HCT116 (cell line): ENCODE data around the gene BRK1.

ENCODE experiments used
- CTCF ChIP-seq, 3 experiments: fragments of 200-600 bp in 1 of 3; sonication (generic) in 1 of 3; IDR thresholded peaks in 2 of 3; conservative IDR thresholded peaks in 1 of 3; 2 replicates each; pipeline ENCODE4 v1.5.1; 2012 to 2017; ENCODE audit warnings: low read depth in 2 of 3, low read length in 2 of 3, antibody characterized with exemption in 1 of 3, borderline replicate concordance in 1 of 3, control low read depth in 1 of 3, mild to moderate bottlenecking in 1 of 3, mixed read lengths in 1 of 3, mixed run types in 1 of 3, moderate library complexity in 1 of 3; ENCODE audit not compliant: insufficient read depth in 1 of 3
- EZH2 ChIP-seq: fragments of 200-600 bp; sonication (generic); IDR thresholded peaks from 2 replicates; pipeline ENCODE4 v1.6.1; 2017; ENCODE audit warnings: antibody characterized with exemption, mixed run types
- POLR2AphosphoS5 ChIP-seq: IDR thresholded peaks from 2 replicates; pipeline ENCODE4 v1.6.1; 2011; ENCODE audit warnings: mild to moderate bottlenecking, low read depth, low read length, moderate library complexity
- RAD21 ChIP-seq: IDR thresholded peaks from 2 replicates; pipeline ENCODE4 v1.6.1; 2012; ENCODE audit warnings: low read depth, mild to moderate bottlenecking
- REST ChIP-seq: IDR thresholded peaks from 2 replicates; pipeline ENCODE4 v1.6.1; 2012; ENCODE audit warnings: low read depth

- TF ChIP-seq EZH2 (no peak), CTCF (IDR thresholded peaks at IDR 0.05 in 2 of 3, conservative IDR thresholded peaks at IDR 0.05 in 1 of 3; ENCODE audit: borderline replicate concordance in 1 of 3, insufficient read depth in 1 of 3, low read depth in 2 of 3, low read length in 2 of 3) (peak in 2 of 3 experiments; percentile 54 to 68; a peak in 4 of 6 replicates), REST (no peak), POLR2AphosphoS5 (peak; percentile 81), RAD21 (peak; percentile 47)
Observed at GRCh38 chr3:10164546-10165393, 49.3 kb downstream of the BRK1 start, which contains the start of gene IRAK2.
